Naive thymus-derived CD4-positive, alpha-beta T cell (primary cell): Measurements from ENCODE around the gene MSMO1. TPM values are rescaled to one million over a fixed set of nuclear protein-coding genes. Genes with fewer than 3 reads are reported as not detected.

Experiments
- ATAC-seq: fragments of 150-1000 bp; cut with Tn5 transposase; 2 replicates; pipeline ENCODE4 v1.10.0; 2021; ENCODE audit warnings: mild to moderate bottlenecking, moderate library complexity
- CTCF ChIA-PET: fragments of 350-600 bp; sonication (Branson Sonifier 250); formaldehyde crosslinking; loops from one replicate; lab custom pipeline; 2021; ENCODE audit warnings: antibody characterized with exemption; lab: Charles Lee
- POLR2A ChIA-PET: fragments of 350-600 bp; sonication (Branson Sonifier 250); formaldehyde crosslinking; loops from one replicate; lab custom pipeline; 2021; ENCODE audit warnings: antibody characterized with exemption, inconsistent platforms; lab: Charles Lee
- DNase-seq, 9 donors: peaks; one replicate each; pipeline versions ENCODE4 v3.0.0 to v3.0.0-alpha.2; 2020 to 2022; ENCODE audit warnings: mixed read lengths in 1 of 9
- H3K27ac ChIP-seq: one replicate; pipeline ENCODE4 v1.7.0; 2013; ENCODE audit warnings: mild to moderate bottlenecking, low read depth, low read length, moderate library complexity
- H3K27me3 ChIP-seq, 2 donors: one replicate each; pipeline ENCODE4 v1.7.0; 2013; ENCODE audit warnings: low read length in 2 of 2, mild to moderate bottlenecking in 2 of 2, moderate library complexity in 2 of 2; ENCODE audit not compliant: control insufficient read depth in 2 of 2, insufficient read depth in 2 of 2
- H3K36me3 ChIP-seq, 3 experiments: 1 replicate in 2 of 3; 2 replicates in 1 of 3; pipeline ENCODE4 v1.7.0; 2013; ENCODE audit warnings: low read length in 3 of 3, mild to moderate bottlenecking in 3 of 3, moderate library complexity in 1 of 3; ENCODE audit not compliant: insufficient read depth in 3 of 3, control insufficient read depth in 2 of 3
- H3K4me1 ChIP-seq, 2 donors: one replicate each; pipeline ENCODE4 v1.7.0; 2013; ENCODE audit warnings: low read length in 2 of 2, mild to moderate bottlenecking in 2 of 2, moderate library complexity in 1 of 2; ENCODE audit not compliant: control insufficient read depth in 2 of 2, insufficient read depth in 2 of 2
- H3K4me3 ChIP-seq: 2 replicates; pipeline ENCODE4 v1.7.0; 2013; ENCODE audit warnings: mild to moderate bottlenecking, low read length
- H3K9me3 ChIP-seq, 3 experiments: 1 replicate in 2 of 3; 2 replicates in 1 of 3; pipeline ENCODE4 v1.7.0; 2013; ENCODE audit warnings: low read length in 3 of 3; ENCODE audit not compliant: control insufficient read depth in 2 of 3
- H3K27ac Mint-ChIP-seq, 9 donors: one replicate each; pipeline ENCODE4 v1.8.0; 2020 to 2022; ENCODE audit warnings: mixed read lengths in 9 of 9, mild to moderate bottlenecking in 8 of 9, moderate library complexity in 5 of 9, inconsistent platforms in 2 of 9
- H3K27me3 Mint-ChIP-seq, 5 donors: one replicate each; pipeline ENCODE4 v1.8.0; 2021 to 2022; ENCODE audit warnings: mixed read lengths in 5 of 5, mild to moderate bottlenecking in 1 of 5
- H3K36me3 Mint-ChIP-seq, 5 donors: one replicate each; pipeline ENCODE4 v1.8.0; 2020 to 2022; ENCODE audit warnings: mixed read lengths in 5 of 5, mild to moderate bottlenecking in 3 of 5, inconsistent platforms in 1 of 5
- H3K4me1 Mint-ChIP-seq, 7 donors: one replicate each; pipeline ENCODE4 v1.8.0; 2020 to 2022; ENCODE audit warnings: mixed read lengths in 7 of 7, mild to moderate bottlenecking in 3 of 7, inconsistent platforms in 1 of 7
- H3K4me3 Mint-ChIP-seq, 10 donors: one replicate each; pipeline ENCODE4 v1.8.0; 2020 to 2022; ENCODE audit warnings: mild to moderate bottlenecking in 10 of 10, mixed read lengths in 10 of 10, moderate library complexity in 6 of 10, inconsistent platforms in 2 of 10
- H3K9me3 Mint-ChIP-seq, 11 donors: one replicate each; pipeline ENCODE4 v1.8.0; 2020 to 2022; ENCODE audit warnings: mixed read lengths in 11 of 11, mild to moderate bottlenecking in 4 of 11, inconsistent platforms in 1 of 11, moderate library complexity in 1 of 11
- intact Hi-C, 2 donors: fragments of 100-400 bp; cut with micrococcal nuclease; formaldehyde crosslinking; loops; one replicate each; pipeline ENCODE4 v1.15.1; 2023
- polyA plus RNA-seq, 2 donors: library from polyadenylated mRNA; unstranded; fragments of 300-500 nt; fragmentation: Illumina TruSeq; gene quantifications; one replicate each; pipeline ENCODE4 v1.2.3, GENCODE V29; 2021
- total RNA-seq, 6 experiments: library from RNA in 5 of 6; stranded (reverse) in 5 of 6; gene quantifications; 1 replicate in 5 of 6; 2 replicates in 1 of 6; pipeline ENCODE4 v1.2.3 and lab custom pipeline; 2021 to 2026

MSMO1 gene
- total and polyA plus RNA-seq, 7 experiments from 2014 or later: 9.6 to 37.9 (median 22.8) TPM

DNA sequence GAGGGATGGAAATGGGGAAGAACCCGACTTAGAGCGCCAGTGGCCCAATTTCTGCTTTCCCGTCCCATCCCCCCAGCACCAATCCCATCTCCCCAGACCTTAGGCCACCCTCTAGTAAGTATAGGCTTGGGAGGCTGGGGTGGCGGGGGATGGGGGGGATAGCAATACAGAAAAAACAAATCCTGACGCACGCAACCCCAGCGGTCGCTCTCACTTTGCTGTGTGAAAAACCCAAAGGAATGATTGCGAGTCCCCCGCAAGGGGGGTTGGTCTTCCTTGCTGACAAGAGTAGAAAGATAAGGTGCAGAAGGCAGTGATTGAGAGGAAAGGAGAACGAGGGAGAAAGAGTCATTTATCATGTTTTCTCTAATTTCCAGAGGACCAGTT lies 52.2 kb downstream of the MSMO1 start:
- intact Hi-C loops: loop anchor here in 1 of 2 donors (5.0 kb wide), 1 partner anchor 43 kb away; no protein-coding TSS in a partner anchor
- peaks cover 0 to 14% (median 4%) of the 10 kb centered on the region in 7 donors for H3K4me1 Mint-ChIP-seq
- H3K4me3 ChIP-seq: no peak overlapping the region
- H3K27ac Mint-ChIP-seq: no peak overlapping the region
- peaks cover 53 to 83% (median 59%) of the 10 kb centered on the region in 5 donors for H3K27me3 Mint-ChIP-seq
- POLR2A ChIA-PET: no interaction called here
- DNase-seq: no peak
- no peaks in the 10 kb centered on the region for H3K4me1 ChIP-seq
- no peak for ATAC-seq
- CTCF ChIA-PET: no interaction called here
- peaks cover 0 to 2% (median 0%) of the 10 kb centered on the region in 11 donors for H3K9me3 Mint-ChIP-seq
- H3K27me3 ChIP-seq: peaks cover 0 to 4% of the 10 kb centered on the region in 2 donors
- peaks cover 0 to 11% (median 0%) of the 10 kb centered on the region in 5 donors for H3K36me3 Mint-ChIP-seq
- H3K36me3 ChIP-seq: no peaks in the 10 kb centered on the region
- peak overlapping the region in 9 of 10 donors; percentile 1 to 82 (median 53) for H3K4me3 Mint-ChIP-seq
- H3K9me3 ChIP-seq: no peaks in the 10 kb centered on the region
- no peak overlapping the region for H3K27ac ChIP-seq

- Histone ChIP-seq H3K27ac (no peak overlapping the region), H3K4me3 (no peak overlapping the region), H3K9me3 (no peaks in the 10 kb centered on the region), H3K4me1 (no peaks in the 10 kb centered on the region), H3K27me3 (peaks cover 0 to 4% of the 10 kb centered on the region in 2 donors), H3K36me3 (no peaks in the 10 kb centered on the region)
- Mint-ChIP-seq H3K4me3 (no peak overlapping the region), H3K9me3 (no peaks in the 10 kb centered on the region), H3K36me3 (peaks cover 0 to 3% (median 0%) of the 10 kb centered on the region in 5 donors), H3K27ac (no peak overlapping the region), H3K27me3 (peaks cover 47 to 79% (median 49%) of the 10 kb centered on the region in 5 donors), H3K4me1 (peaks cover 0 to 8% (median 4%) of the 10 kb centered on the region in 7 donors)
- CTCF ChIA-PET: no interaction called here
- POLR2A ChIA-PET: no interaction called here
- DNase-seq (no peak), ATAC-seq (no peak)
- intact Hi-C loops: no loop called here
Measured at GRCh38 chr4:165380805-165381204, 53.3 kb downstream of the MSMO1 start.

DNA sequence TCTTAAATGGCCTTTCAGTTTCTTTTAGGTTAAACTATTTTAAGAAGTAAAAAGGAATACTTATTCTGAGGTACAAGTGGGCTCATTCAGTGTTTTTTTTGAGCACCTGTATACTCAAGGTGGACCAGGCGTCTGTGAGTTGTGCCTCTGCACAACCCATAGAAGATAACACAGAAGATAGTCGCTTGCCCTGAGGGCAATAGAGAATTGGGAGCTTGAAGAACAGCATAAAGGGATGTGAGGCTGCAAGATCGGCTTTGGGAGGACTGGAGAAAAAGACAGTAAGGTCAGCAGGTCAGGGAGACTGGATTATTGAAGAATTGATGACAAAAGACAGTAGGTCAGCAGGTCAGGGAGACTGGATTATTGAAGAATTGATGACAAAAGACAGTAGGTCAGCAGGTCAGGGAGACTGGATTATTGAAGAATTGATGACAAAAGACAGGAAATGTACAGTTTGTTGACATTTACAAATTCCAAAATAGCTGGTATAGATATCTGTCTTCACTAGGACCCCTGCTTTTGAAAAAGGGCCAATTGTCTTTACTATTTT lies 54.4 kb downstream of the MSMO1 start:
- Histone ChIP-seq H3K36me3 (no peaks in the 10 kb centered on the region), H3K27me3 (peaks cover 0 to 4% of the 10 kb centered on the region in 2 donors), H3K27ac (no peak overlapping the region), H3K9me3 (no peaks in the 10 kb centered on the region), H3K4me3 (no peak overlapping the region), H3K4me1 (no peaks in the 10 kb centered on the region)
- DNase-seq: no peak
- ChIA-PET CTCF (interaction anchor here (0.6 kb wide), 1 partner anchor 167 kb away, joined by 3 read pairs; no protein-coding TSS in a partner anchor), POLR2A (no interaction called here)
- Mint-ChIP-seq H3K9me3 (no peaks in the 10 kb centered on the region), H3K27ac (no peak overlapping the region), H3K27me3 (peaks cover 45 to 73% (median 45%) of the 10 kb centered on the region in 5 donors), H3K4me3 (no peak overlapping the region), H3K4me1 (peaks cover 0 to 8% (median 4%) of the 10 kb centered on the region in 7 donors), H3K36me3 (peaks cover 0 to 3% (median 0%) of the 10 kb centered on the region in 5 donors)
- intact Hi-C loops: no loop called here
- ATAC-seq: no peak

GRCh38 chr4:165382640-165383039 lies 55.2 kb downstream of the MSMO1 start:
- Mint-ChIP-seq H3K4me3 (no peak overlapping the region), H3K4me1 (peaks cover 0 to 8% (median 4%) of the 10 kb centered on the region in 7 donors), H3K27me3 (peaks cover 44 to 69% (median 46%) of the 10 kb centered on the region in 5 donors), H3K36me3 (peaks cover 0 to 3% (median 0%) of the 10 kb centered on the region in 5 donors), H3K27ac (no peak overlapping the region), H3K9me3 (no peaks in the 10 kb centered on the region)
- DNase-seq: no peak
- CTCF ChIA-PET: no interaction called here
- Histone ChIP-seq H3K9me3 (no peaks in the 10 kb centered on the region), H3K27me3 (peaks cover 0 to 4% of the 10 kb centered on the region in 2 donors), H3K36me3 (no peaks in the 10 kb centered on the region), H3K4me1 (no peaks in the 10 kb centered on the region), H3K4me3 (no peak overlapping the region), H3K27ac (no peak overlapping the region)
- POLR2A ChIA-PET: no interaction called here
- intact Hi-C loops: no loop called here
- ATAC-seq: no peak

DNA sequence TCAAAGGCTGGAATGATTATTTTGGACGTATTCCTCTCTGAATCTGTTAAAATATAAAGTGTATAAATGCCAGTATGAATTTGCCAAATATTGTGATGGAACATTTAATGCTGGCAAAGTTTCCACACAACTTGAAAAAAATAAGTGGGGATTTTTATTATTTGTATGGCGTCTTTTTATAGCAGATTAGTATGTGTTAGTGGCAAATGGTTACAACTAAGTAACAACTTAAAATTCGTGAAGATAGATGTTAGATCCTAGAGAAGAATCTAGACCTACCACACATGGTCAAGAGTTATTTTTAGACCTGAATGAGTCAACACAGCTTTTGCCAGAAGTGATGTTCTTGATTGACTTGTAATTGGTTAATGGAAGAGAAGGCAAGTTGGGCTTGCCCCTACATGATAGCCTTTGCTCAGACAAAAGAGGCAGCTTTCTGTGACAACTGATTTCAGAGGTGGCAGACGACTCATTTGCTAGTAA lies 56.2 kb downstream of the MSMO1 start:
- DNase-seq: no peak
- Mint-ChIP-seq H3K27me3 (peaks cover 39 to 67% (median 45%) of the 10 kb centered on the region in 5 donors), H3K4me1 (peaks cover 0 to 4% (median 2%) of the 10 kb centered on the region in 7 donors), H3K4me3 (no peak overlapping the region), H3K27ac (no peak overlapping the region), H3K9me3 (no peaks in the 10 kb centered on the region), H3K36me3 (peaks cover 0 to 3% (median 0%) of the 10 kb centered on the region in 5 donors)
- H3K4me3 ChIP-seq: no peak overlapping the region
- POLR2A ChIA-PET: interaction anchor here (0.6 to 1.3 kb wide), 2 partner anchors 8 to 34 kb away, joined by 3 read pairs; no protein-coding TSS in a partner anchor
- intact Hi-C loops: no loop called here
- ATAC-seq: no peak
- H3K27me3 ChIP-seq: no peaks in the 10 kb centered on the region
- CTCF ChIA-PET: no interaction called here
- no peak overlapping the region for H3K27ac ChIP-seq
- no peaks in the 10 kb centered on the region for H3K36me3 ChIP-seq
- H3K4me1 ChIP-seq: no peaks in the 10 kb centered on the region
- H3K9me3 ChIP-seq: no peaks in the 10 kb centered on the region

GRCh38 chr4:165384186-165384585 lies 56.7 kb downstream of the MSMO1 start:
- ChIA-PET CTCF (no interaction called here), POLR2A (interaction anchor here (0.6 to 1.3 kb wide), 2 partner anchors 8 to 33 kb away, joined by 3 read pairs; no protein-coding TSS in a partner anchor)
- Histone ChIP-seq H3K27ac (no peak overlapping the region), H3K9me3 (no peaks in the 10 kb centered on the region), H3K4me3 (no peak overlapping the region), H3K36me3 (no peaks in the 10 kb centered on the region), H3K27me3 (no peaks in the 10 kb centered on the region), H3K4me1 (no peaks in the 10 kb centered on the region)
- intact Hi-C loops: no loop called here
- no peaks in the 10 kb centered on the region for H3K4me1 Mint-ChIP-seq
- no peak overlapping the region for H3K27ac Mint-ChIP-seq
- ATAC-seq (no peak), DNase-seq (no peak)
- peaks cover 34 to 65% (median 47%) of the 10 kb centered on the region in 5 donors for H3K27me3 Mint-ChIP-seq
- no peaks in the 10 kb centered on the region for H3K9me3 Mint-ChIP-seq
- peaks cover 0 to 3% (median 0%) of the 10 kb centered on the region in 5 donors for H3K36me3 Mint-ChIP-seq
- no peak overlapping the region for H3K4me3 Mint-ChIP-seq
